ENCODE data around the gene PRSS27.

Gene PRSS27

DNA sequence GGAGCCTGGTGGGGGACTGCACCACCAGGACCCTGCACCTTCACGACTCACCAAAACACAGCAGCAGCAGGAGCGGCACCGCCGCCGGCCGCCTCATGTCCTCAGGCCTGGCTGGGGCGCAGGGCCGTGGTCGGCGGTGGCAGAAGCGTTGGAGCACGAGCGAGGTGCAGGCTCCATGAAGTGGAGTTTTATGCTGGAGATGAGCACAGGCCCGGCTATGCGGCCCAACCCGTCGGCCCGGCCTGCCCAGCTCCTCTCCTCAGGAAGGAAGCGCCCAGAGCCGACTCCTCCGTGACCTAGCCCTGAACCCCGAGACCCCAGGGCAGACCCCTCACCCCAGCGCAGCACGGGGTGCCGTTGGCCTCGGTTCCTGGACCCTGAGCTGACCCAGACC, at the start of gene PRSS27:
PRSS27 (minus strand) TSS at position 161 of the 394 bp plus-strand sequence; CDS start at position 97, 64 bp downstream.
- no peak for DNase-seq

DNA sequence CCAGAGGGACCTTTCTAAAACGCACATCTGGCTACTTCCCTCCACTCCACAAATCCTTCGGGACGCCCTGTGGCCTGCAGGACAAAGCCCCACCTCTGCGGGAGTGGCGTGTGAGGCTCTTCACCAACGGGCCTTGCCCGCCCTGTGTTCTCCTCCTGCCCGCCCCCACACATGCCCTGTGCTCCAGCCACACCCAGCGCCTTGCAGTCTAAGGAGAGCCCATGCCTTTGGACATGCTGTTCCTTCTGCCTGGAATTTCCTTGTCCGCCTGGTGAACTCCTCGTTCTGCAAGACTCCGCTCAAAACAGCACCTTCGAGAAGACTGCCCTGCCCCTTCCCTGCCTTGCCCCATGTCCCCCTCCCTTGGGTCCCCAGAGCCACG, 49.6 kb upstream of the PRSS27 start:
- DNase-seq, result no peak

DNA sequence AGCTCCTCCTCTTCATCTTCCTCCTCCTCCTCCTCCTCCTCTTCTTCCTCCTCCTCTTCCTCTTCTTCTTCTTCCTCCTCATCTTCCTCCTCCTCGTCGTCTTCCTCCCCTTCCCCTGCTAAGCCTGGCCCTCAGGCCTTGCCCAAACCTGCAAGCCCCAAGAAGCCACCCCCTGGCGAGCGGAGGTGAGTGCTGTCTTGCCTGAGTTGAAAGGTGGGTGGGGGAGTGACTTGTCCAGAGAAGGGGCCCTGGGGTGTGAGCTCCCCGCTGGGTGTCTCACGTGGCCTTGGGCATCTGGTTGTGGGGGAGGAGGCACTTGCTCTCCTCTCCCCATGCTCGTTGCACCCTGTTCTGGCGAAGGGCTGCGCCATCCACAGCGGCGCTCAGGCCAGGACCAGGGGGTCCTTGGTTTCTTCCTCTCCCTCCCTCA, 49.1 kb upstream of the PRSS27 start:
- no peak for DNase-seq

DNA sequence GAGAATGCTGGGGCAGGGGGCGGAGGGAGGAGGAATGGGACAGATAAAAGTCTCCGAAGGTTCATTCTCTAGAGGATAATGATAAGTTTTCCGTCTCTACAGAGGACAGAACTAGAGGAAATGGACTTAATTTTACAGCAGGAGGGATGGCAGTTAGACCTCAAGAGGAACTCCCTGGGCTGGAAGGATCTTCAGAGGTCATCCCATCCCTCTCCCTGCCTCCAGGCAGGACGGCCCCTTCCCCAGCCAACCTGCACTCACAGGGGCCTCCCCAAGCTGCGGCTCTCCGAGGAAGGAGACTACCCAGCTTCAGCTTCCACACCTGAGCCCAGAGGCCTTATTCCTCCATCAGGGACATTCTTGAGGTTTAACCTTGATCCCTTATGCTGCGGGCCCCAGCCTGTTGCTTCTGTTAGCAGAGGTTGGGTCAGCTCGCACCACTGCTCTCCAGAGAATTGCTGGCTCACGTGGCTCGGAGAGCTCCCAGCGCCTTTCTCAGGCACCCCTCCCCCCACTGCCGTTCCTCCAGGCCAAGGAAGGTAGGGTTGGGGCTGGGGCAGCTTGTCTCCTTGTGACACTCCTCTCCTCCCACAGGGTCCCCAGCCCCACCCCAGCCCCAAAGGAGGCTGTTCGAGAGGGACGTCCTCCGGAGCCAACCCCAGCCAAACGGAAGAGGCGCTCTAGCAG, 48.5 kb upstream of the PRSS27 start:
- DNase-seq, result no peak

DNA sequence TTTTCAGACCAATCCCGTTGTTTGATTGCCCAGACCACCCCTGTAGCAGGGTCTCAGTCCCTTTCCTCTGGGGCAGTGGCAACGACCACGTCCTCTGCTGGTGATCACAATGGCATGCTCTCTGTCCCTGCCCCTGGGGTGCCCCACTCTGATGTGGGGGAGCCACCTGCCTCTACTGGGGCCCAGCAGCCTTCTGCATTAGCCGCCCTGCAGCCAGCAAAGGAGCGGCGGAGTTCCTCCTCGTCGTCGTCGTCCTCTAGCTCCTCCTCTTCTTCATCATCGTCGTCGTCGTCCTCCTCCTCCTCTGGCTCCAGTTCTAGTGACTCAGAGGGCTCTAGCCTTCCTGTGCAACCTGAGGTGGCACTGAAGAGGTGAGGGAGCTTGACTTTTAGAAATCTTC, 47.9 kb upstream of the PRSS27 start:
- no peak for DNase-seq

DNA sequence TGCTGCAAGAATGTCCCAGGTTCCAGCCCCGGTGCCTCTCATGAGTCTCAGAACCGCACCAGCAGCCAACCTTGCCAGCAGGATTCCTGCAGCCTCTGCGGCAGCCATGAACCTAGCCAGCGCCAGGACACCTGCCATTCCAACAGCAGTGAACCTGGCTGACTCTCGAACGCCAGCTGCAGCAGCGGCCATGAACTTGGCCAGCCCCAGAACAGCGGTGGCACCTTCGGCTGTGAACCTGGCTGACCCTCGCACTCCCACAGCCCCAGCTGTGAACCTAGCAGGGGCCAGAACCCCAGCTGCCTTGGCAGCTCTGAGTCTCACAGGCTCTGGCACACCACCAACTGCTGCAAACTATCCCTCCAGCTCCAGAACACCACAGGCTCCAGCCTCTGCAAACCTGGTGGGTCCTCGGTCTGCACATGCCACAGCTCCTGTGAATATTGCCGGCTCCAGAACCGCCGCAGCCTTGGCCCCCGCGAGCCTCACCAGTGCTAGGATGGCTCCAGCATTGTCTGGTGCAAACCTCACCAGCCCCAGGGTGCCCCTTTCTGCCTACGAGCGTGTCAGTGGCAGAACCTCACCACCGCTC, 47.2 kb upstream of the PRSS27 start:
- no peak for DNase-seq

DNA sequence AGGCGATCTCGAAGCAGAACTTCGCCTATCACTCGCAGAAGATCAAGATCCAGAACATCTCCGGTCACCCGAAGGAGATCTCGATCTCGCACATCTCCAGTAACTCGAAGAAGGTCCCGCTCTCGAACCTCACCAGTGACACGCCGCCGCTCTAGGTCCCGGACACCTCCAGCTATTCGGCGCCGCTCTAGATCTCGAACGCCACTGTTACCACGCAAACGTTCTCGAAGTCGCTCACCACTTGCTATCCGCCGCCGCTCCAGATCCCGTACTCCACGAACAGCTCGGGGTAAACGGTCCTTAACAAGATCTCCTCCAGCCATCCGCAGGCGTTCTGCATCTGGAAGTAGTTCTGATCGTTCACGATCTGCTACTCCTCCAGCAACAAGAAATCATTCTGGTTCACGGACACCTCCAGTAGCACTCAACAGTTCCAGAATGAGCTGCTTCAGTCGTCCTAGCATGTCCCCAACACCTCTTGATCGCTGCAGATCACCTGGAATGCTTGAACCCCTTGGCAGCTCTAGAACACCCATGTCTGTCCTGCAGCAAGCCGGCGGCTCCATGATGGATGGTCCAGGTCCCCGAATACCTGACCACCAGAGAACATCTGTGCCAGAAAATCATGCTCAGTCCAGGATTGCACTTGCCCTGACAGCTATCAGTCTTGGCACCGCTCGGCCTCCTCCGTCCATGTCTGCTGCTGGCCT, 46.6 kb upstream of the PRSS27 start:
- no peak for DNase-seq

DNA sequence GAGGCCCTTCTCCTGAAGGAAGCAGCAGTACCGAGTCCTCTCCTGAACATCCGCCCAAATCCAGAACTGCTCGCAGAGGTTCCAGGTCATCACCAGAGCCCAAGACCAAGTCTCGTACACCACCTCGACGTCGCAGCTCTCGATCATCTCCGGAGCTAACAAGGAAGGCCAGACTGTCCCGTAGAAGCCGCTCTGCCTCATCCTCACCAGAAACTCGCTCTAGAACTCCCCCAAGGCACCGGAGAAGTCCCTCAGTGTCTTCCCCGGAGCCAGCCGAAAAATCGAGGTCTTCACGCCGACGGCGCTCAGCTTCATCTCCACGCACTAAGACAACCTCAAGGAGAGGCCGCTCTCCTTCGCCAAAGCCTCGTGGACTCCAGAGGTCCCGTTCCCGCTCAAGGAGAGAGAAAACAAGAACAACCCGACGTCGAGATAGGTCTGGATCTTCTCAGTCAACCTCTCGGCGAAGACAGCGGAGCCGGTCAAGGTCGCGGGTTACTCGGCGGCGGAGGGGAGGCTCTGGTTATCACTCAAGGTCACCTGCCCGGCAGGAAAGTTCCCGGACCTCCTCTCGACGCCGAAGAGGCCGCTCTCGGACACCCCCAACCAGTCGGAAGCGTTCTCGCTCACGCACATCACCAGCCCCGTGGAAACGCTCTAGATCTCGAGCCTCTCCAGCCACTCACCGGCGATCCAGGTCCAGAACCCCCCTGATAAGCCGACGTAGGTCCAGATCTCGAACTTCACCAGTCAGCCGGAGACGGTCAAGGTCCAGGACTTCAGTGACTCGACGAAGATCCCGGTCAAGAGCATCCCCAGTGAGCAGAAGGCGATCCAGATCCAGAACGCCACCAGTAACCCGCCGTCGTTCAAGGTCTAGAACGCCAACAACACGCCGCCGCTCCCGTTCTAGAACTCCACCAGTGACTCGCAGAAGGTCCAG, 45.7 kb upstream of the PRSS27 start:
- DNase-seq, result no peak

DNA sequence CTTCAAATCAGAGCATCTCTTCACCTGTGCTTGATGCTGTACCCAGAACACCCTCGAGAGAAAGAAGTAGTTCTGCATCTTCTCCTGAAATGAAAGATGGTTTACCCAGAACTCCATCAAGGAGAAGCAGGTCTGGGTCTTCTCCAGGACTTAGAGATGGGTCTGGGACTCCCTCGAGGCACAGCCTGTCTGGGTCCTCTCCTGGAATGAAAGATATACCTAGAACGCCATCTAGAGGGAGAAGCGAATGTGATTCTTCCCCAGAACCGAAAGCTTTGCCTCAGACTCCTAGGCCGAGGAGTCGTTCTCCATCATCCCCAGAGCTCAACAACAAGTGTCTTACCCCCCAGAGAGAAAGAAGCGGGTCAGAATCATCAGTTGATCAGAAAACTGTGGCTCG, 44.7 kb upstream of the PRSS27 start:
- no peak for DNase-seq

DNA sequence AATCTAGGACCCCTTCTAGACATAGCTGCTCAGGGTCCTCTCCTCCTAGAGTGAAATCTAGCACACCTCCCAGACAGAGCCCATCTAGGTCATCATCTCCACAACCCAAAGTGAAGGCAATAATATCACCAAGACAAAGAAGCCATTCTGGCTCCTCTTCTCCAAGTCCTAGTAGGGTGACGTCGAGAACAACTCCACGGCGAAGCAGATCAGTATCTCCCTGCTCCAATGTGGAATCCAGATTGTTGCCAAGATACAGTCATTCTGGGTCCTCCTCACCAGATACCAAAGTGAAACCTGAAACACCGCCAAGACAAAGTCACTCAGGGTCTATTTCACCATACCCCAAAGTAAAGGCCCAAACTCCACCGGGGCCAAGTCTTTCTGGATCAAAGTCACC, 43.1 kb upstream of the PRSS27 start:
- DNase-seq, result no peak

DNA sequence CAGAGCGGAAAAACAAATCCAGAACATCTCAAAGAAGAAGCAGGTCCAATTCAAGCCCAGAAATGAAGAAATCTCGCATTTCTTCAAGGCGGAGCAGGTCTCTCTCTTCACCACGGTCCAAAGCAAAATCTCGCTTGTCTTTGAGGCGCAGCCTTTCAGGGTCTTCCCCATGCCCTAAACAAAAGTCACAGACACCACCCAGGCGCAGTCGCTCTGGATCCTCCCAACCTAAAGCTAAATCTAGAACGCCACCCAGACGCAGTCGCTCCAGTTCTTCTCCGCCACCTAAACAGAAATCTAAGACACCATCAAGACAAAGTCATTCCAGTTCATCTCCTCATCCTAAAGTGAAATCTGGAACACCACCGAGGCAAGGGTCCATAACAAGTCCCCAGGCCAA, 42.7 kb upstream of the PRSS27 start:
- no peak for DNase-seq

DNA sequence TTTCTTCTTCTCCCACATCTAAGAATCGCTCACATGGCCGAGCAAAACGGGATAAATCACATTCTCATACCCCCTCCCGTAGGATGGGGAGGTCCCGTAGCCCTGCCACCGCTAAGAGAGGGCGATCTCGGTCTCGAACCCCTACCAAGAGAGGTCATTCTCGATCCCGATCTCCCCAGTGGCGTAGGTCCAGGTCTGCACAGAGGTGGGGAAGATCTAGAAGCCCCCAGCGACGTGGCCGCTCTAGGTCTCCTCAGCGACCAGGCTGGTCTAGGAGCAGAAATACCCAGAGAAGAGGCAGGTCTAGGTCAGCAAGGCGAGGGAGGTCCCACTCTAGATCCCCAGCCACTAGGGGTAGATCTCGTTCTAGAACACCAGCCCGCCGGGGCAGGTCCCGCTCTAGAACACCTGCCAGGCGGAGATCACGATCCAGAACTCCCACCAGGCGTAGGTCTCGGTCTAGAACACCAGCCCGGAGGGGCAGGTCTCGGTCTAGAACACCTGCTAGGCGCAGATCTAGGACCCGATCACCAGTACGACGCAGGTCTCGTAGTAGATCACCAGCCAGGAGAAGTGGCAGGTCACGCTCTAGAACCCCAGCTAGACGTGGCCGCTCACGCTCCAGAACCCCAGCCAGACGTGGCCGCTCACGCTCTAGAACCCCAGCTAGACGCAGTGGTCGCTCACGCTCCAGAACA, 42.0 kb upstream of the PRSS27 start:
- DNase-seq, result no peak

DNA sequence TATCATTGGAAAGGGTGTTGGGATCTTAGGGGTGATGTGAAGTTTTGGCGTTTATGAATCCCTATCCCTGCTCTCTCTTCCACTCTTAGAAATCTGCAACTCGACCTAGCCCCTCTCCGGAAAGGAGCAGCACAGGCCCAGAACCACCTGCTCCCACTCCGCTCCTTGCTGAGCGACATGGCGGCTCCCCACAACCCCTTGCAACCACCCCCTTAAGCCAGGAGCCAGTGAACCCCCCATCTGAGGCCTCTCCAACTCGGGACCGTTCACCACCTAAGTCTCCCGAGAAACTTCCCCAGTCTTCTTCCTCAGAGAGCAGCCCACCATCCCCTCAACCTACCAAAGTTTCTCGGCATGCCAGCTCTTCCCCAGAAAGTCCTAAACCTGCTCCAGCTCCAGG, 41.4 kb upstream of the PRSS27 start:
- no peak for DNase-seq

DNA sequence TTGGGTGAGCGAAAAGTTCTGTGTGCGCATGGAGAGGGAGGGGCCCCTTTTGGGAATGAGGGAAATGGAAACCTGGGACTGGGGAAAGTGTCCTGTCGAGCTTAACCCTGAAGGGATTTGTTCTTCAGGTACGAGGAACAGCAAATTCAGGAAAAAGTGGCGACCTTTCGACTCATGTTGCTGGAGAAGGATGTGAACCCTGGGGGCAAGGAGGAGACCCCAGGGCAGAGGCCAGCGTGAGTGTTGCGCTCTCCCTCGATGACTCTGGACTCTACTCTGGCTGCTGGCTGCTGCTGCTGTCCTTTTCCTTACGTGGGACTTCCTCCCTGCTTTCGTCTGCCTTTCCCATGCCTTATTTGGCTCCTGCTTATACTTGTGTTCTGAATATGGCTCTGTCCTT, 37.3 kb upstream of the PRSS27 start:
- DNase-seq, result no peak

DNA sequence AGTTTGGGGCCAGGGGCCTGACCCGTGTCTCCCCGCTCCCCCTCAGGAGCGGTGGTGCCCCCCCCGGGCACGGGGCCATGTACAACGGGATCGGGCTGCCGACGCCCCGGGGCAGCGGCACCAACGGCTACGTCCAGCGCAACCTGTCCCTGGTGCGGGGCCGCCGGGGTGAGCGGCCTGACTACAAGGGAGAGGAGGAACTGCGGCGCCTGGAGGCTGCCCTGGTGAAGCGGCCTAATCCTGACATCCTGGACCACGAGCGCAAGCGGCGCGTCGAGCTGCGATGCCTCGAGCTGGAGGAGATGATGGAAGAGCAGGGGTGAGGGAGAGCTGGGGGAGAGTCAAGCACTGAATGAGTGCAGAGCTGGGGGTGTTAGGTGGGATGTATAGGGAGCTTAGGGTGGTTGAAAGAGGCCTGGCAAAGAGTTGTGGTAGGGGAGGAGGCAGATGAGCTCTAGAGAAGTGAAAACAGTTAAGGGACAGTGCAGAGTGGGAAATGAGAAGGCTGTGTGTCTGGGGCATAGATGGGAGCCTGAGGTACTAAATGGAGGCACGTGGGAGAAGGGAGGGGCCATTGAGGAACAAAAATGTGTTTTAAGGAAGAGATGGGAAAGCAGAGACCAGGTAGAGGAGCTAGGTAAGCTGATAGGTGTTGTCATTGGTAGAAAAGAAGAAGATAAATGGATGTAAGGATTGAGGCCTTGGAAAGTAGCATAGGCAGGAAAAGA, 36.4 kb upstream of the PRSS27 start:
- no peak for DNase-seq

DNA sequence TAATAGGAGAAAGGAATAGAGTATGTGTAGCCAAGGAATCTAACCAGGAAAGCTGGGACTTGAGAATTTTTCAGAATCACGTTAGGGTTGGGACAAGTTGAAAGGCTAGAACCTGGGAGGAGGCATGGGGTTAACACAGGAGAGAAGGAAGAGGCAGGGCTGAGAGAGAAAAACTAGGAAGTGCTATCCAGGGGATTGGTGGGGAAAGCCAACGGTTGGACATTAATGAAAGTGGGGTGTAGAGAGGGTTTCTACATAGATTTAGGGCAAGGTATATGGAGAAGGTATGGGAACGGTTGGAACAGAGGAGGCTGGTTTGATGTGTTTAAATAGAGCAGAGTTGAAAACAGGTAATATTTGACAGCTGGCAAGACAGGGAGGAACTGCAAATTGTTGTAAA, 35.1 kb upstream of the PRSS27 start:
- DNase-seq, result no peak

DNA sequence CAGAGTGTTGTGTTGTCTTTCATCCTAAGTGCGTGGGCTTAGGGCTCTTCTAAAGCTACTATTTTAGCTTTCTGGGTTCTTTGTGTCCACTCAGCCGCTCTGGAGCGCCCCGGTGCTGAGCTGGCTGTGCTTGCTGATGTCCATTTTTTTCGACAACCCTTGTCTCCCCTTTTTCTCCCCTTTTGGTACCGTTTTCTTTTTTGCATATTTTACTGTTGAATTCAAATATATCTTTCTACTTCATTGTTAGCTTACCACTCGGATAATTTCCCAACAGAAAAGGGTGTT, 33.7 kb upstream of the PRSS27 start:
- DNase-seq, result no peak

DNA sequence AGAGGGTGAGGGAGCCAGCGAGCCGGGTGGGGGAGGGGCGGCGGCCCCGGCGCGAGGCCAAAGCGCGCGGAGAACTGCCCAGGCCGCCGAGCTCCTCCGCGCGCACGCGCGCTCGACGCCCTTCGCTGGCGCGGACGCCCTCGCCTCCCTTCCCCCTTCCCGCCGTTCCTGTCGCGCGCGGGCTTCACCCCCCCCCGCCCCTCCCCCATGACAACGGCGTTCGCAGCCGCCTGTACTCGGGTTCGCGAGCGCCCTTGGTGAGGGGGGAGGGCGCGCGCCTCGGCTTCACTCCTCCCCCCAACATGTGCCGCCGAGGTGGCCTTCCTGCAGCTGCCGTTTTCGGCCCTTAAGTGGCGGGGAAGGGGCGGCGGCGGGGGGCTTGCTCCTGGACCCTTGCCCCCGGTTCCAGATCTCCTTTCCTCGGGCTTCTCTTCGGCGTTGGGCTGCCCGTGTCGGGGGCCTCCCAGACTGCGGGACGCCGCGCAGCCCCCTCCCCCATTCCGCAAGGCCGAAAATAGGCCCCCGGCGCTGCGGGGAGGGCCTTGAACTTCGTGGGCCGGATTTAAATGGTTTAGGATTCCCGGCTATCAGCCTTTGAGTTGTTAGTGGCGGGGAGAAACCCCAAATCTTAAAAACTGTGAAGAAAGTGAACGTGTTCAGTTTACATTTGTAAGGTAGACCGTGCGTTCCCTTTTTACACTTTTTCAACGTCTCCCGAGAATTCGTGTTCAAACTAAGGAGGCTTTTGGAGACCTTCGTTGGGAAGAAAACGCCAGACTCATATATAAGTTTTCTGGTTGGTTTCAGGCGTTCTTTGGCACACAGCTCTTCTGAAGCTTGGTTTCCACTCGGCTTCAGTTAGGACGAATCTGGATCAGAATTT, 33.1 kb upstream of the PRSS27 start:
- DNase-seq, result no peak

DNA sequence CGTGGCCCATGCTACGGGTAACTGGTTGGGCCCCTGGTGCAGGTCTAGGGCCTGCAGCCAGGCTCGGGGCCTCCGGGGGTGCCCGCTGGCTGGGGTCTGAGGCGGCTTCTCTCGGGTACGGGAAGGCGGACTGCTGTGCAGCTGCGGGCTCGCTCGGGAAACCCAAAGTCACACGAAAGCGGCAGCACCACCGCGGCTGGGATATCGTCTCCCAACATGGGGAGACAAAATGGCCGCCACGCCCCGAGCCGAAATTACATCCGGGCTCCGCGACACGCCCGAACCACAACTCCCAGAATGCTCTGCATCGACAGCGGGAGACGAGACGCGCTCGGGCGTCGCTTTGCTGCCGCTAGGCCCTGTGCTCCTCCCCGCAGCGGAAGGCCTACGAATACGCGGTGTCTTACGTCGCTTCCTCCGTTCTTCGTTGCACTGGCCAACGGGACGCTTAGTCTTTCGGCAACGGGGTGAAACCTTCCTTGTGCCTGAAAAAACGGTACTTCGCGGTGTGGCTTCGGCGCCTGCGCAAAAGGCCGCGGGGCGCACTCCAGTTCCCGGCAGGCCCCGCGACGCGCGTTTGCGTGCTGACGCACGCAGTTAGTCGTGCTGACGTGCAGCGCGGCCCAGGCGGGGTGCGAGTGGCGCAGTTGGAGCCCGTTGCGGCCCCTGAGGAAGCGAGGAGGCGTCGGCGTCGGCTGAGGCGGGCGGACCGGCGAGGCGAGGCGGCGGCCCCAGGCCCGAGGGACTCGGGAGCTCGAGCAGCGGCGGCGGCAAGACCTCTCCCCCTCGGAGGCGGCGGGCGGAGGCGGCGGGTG, 32.2 kb upstream of the PRSS27 start, which contains the start of gene SRRM2:
SRRM2 (plus strand) TSS at position 604 of the 815 bp plus-strand sequence. CDS start 3,727 bp downstream, outside the sequence.
- peak; percentile 94 for DNase-seq

DNA sequence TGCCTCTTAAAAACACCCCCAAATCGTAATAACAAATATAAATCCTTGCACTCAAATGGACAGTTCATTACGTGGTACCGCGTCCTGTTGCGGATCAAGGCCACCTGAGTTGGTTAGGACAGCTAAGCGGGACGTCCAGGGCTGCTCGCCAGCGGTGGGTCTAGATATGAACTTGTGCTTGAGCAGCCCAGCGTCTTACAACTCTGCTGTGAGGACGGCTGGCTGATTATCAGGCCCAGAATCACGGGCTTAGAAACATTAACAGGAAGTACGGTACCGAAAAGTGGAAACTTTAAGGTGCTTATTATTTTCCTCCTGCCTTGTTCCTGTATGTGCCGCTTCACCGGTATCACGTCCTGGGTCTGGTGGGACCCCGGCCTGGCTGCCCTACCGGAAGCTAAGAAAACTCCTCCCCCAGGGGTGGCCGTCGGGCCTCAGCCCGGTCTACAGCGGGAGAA, 31.6 kb upstream of the PRSS27 start:
- no peak for DNase-seq

All from activated CD4-positive, CD25-positive, alpha-beta regulatory T cell treated with anti-CD3 and anti-CD28 coated beads, Interleukin-2, amount 50 U/mL, for 72 hours (primary cell).